IMR-90 (cell line): ENCODE results near the gene ZNF451. TPM values are rescaled to one million over a fixed set of nuclear protein-coding genes. Genes with fewer than 3 reads are reported as not detected.
A peak's percentile ranks its signal among the peaks of the same experiment; 100 is the strongest.

Experiments used
- ATAC-seq: fragments of 200-7000 bp; cut with Tn5 transposase; 2 replicates; pipeline ENCODE4 v1.9.1; 2020; ENCODE audit warnings: low read depth, mild to moderate bottlenecking, moderate library complexity
- BruUV-seq: library from RNA; stranded (reverse); fragments of 400-500 nt; replicated peaks from 2 replicates; lab custom pipeline; 2021; lab: Mats Ljungman, UMichigan
- CTCF ChIA-PET: fragments of 300-600 bp; formaldehyde crosslinking; extraction: SDS; loops from one replicate; lab custom pipeline; 2021; ENCODE audit warnings: antibody characterized with exemption; lab: Yijun Ruan, JAX
- POLR2A ChIA-PET: fragments of 300-600 bp; sonication (Branson Sonifier 250); formaldehyde crosslinking; loops from one replicate; lab custom pipeline; 2022; ENCODE audit warnings: antibody characterized with exemption; ENCODE audit not compliant: unreplicated experiment; lab: Charles Lee
- DNase-seq: peaks from one replicate; pipeline ENCODE4 v3.0.0; 2013
- H2AFZ ChIP-seq: replicated peaks from 2 replicates; pipeline ENCODE3; 2013; ENCODE audit warnings: low read length, mild to moderate bottlenecking; ENCODE audit not compliant: poor library complexity
- H2AK5ac ChIP-seq: 2 replicates; pipeline ENCODE4 v1.6.1; 2013; ENCODE audit warnings: low read depth, low read length, inconsistent platforms
- H2AK9ac ChIP-seq: replicated peaks from 2 replicates; pipeline ENCODE3; 2013; ENCODE audit warnings: mild to moderate bottlenecking, low read depth, low read length, moderate library complexity; ENCODE audit not compliant: poor library complexity
- H2BK120ac ChIP-seq: 2 replicates; pipeline ENCODE4 v1.6.1; 2013; ENCODE audit warnings: low read depth, low read length, inconsistent platforms
- H2BK15ac ChIP-seq: 3 replicates; pipeline ENCODE4 v1.6.1; 2013; ENCODE audit warnings: low read depth, low read length, inconsistent platforms
- H2BK20ac ChIP-seq: 2 replicates; pipeline ENCODE4 v1.6.1; 2013; ENCODE audit warnings: low read depth, mild to moderate bottlenecking, inconsistent platforms, low read length, moderate library complexity
- H2BK5ac ChIP-seq: 2 replicates; pipeline ENCODE4 v1.6.1; 2013; ENCODE audit warnings: mild to moderate bottlenecking, low read depth, low read length, inconsistent platforms; ENCODE audit not compliant: poor library complexity, severe bottlenecking
- H3K14ac ChIP-seq: replicated peaks from 2 replicates; pipeline ENCODE4 v1.6.1; 2013; ENCODE audit warnings: low read depth, low read length, inconsistent platforms
- H3K18ac ChIP-seq: 2 replicates; pipeline ENCODE4 v1.6.1; 2013; ENCODE audit warnings: low read depth, low read length, control low read depth
- H3K23ac ChIP-seq: 2 replicates; pipeline ENCODE4 v1.6.1; 2013; ENCODE audit warnings: low read depth, low read length, inconsistent platforms
- H3K27ac ChIP-seq: 2 replicates; pipeline ENCODE4 v1.5.1; 2013; ENCODE audit warnings: mild to moderate bottlenecking, control low read depth, low read length; ENCODE audit not compliant: insufficient read depth
- H3K27me3 ChIP-seq: 2 replicates; pipeline ENCODE4 v1.6.1; 2013; ENCODE audit warnings: low read length; ENCODE audit not compliant: control insufficient read depth, insufficient read depth
- H3K36me3 ChIP-seq: 2 replicates; pipeline ENCODE4 v1.6.1; 2013; ENCODE audit warnings: low read length, mixed read lengths; ENCODE audit not compliant: control insufficient read depth, insufficient read depth
- H3K4ac ChIP-seq: 2 replicates; pipeline ENCODE4 v1.6.1; 2013; ENCODE audit warnings: low read depth, low read length, inconsistent platforms
- H3K4me1 ChIP-seq: 2 replicates; pipeline ENCODE4 v1.6.1; 2013; ENCODE audit warnings: low read length, mixed read lengths; ENCODE audit not compliant: control insufficient read depth, insufficient read depth
- H3K4me2 ChIP-seq: 2 replicates; pipeline ENCODE4 v1.6.1; 2013; ENCODE audit warnings: low read depth, mild to moderate bottlenecking, control low read depth, low read length, moderate library complexity
- H3K4me3 ChIP-seq: 2 replicates; pipeline ENCODE4 v1.5.1; 2013; ENCODE audit warnings: low read depth, mild to moderate bottlenecking, control low read depth, low read length, moderate library complexity; ENCODE audit not compliant: insufficient read depth
- H3K56ac ChIP-seq: 2 replicates; pipeline ENCODE4 v1.6.1; 2013; ENCODE audit warnings: low read length, inconsistent platforms; ENCODE audit not compliant: insufficient read depth; ENCODE audit errors: extremely low read depth
- H3K79me1 ChIP-seq, 2 experiments: 2 replicates each; pipeline ENCODE4 v1.6.1; 2013; ENCODE audit warnings: low read length in 2 of 2, inconsistent platforms in 1 of 2, low read depth in 1 of 2
- H3K9ac ChIP-seq: 2 replicates; pipeline ENCODE4 v1.6.1; 2013; ENCODE audit warnings: low read depth, low read length, control low read depth
- H3K9me1 ChIP-seq: 2 replicates; pipeline ENCODE4 v1.6.1; 2013; ENCODE audit warnings: low read length, inconsistent platforms; ENCODE audit not compliant: insufficient read depth
- H3K9me3 ChIP-seq: 2 replicates; pipeline ENCODE4 v1.6.1; 2013; ENCODE audit warnings: low read length; ENCODE audit not compliant: control insufficient read depth, insufficient read depth
- H4K20me1 ChIP-seq: 2 replicates; pipeline ENCODE4 v1.6.1; 2013; ENCODE audit warnings: low read length, inconsistent platforms; ENCODE audit not compliant: insufficient read depth
- H4K5ac ChIP-seq: 2 replicates; pipeline ENCODE4 v1.6.1; 2013; ENCODE audit warnings: mild to moderate bottlenecking, low read depth, low read length, control low read depth
- H4K8ac ChIP-seq, 2 experiments: 2 replicates each; pipeline ENCODE4 v1.6.1; 2013; ENCODE audit warnings: low read depth in 2 of 2, low read length in 2 of 2, control low read depth in 1 of 2, inconsistent platforms in 1 of 2
- H4K91ac ChIP-seq: 2 replicates; pipeline ENCODE4 v1.6.1; 2013; ENCODE audit warnings: low read depth, low read length, inconsistent platforms; ENCODE audit not compliant: insufficient read depth
- BHLHE40 ChIP-seq: fragments of 150-350 bp; IDR thresholded peaks from 2 replicates; pipeline ENCODE4 v1.6.1; 2016; ENCODE audit warnings: mild to moderate bottlenecking, low read depth, low read length
- MAZ ChIP-seq: IDR thresholded peaks from 2 replicates; pipeline ENCODE4 v1.6.1; 2012; ENCODE audit warnings: low read depth, mild to moderate bottlenecking, low read length, improper control_type of control experiment, moderate library complexity, borderline replicate concordance
- POLR2A ChIP-seq: IDR thresholded peaks from 2 replicates; pipeline ENCODE4 v1.6.1; 2012; ENCODE audit warnings: mild to moderate bottlenecking, low read depth, low read length
- RAD21 ChIP-seq: IDR thresholded peaks from 2 replicates; pipeline ENCODE4 v1.6.1; 2012; ENCODE audit warnings: low read length, improper control_type of control experiment
- WGBS, 2 experiments: methylation state at CpG; one replicate each; pipeline versions ENCODE4 v1.1.5 to v1.1.7; 2013; ENCODE audit warnings: missing lambda C conversion rate in 2 of 2; ENCODE audit not compliant: insufficient read length in 1 of 2; ENCODE audit errors: extremely low coverage in 2 of 2; 5-methylcytosine and 5-hydroxymethylcytosine counted together
- dilution Hi-C: fragments of 300-500 bp; cut with HindIII; formaldehyde crosslinking; loops from one replicate; pipeline ENCODE4 v1.14.3; 2018; ENCODE audit warnings: low sequenced_read_pairs; ENCODE audit not compliant: unreplicated experiment
- in situ Hi-C: fragments of 300-500 bp; cut with MboI; formaldehyde crosslinking; loops from 3 replicates; pipeline ENCODE4 v1.14.3; 2019; ENCODE audit warnings: low sequenced_read_pairs, inconsistent platforms, mixed read lengths
- intact Hi-C: fragments of 100-400 bp; cut with micrococcal nuclease; formaldehyde crosslinking; loops from 2 replicates; pipeline ENCODE4 v1.10.0; 2022
- polyA plus RNA-seq, 3 experiments: library from polyadenylated mRNA; depleted of rRNA; stranded (reverse); fragments of >200 nt; gene quantifications; 2 replicates each; pipeline ENCODE4 v1.2.3, GENCODE V29; 2012; ENCODE audit warnings: low replicate concordance in 1 of 3
- total RNA-seq: library from RNA; depleted of rRNA; stranded (reverse); fragments of >200 nt; gene quantifications from 2 replicates; pipeline ENCODE4 v1.2.3, GENCODE V29; 2012

The ZNF451 gene
- total and polyA plus RNA-seq, 2 of the 4 experiments (the other 2 are of a cell fraction), result 10.0 to 48.6 TPM

DNA sequence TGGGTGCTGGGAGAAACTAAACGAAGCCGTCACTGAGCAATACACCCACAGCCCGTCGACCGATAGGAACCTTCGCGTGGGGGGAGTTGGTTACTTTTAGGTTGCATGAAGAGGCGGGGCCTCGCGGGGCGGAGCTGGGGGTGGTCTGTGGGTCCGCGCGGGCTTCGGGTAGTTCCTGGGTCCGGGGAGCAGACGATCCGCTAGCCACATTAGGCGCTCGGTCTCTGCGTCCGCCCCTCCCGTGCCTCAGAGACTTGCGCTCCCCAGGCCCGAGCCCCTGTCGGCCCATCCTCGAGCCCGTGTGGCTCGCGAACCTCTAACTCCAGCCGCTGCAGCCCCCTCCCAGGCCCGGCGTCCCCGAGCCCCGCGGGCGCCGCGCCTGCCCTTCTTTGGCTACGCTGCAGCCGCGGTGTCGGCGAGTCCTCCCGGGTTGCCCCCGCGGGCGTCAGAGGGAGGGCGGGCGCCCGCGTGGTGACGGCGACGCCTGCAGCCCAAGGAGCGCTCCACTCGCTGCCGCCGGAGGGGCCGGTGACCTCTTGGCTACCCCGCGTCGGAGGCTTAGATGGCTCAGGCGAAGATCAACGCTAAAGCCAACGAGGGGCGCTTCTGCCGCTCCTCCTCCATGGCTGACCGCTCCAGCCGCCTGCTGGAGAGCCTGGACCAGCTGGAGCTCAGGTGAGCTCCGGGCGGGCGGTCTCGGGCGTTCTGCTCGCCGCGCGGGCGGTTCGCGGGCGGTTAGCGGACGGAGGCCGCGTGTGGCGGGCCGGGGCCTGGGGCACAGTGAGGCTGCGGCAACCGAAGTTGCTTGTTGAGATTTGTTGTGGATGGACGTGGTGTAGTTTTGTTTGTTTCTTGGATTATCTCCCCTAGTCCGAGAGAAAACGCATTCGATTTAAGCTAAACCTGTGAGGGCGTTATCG lies 82.4 kb downstream of the ZNF451 start, which contains the start of gene BAG2:
Gene BAG2, plus strand, starts transcription at position 191 of the 920 bp plus-strand sequence. Its CDS starts 372 bp downstream, at position 563.
- Histone ChIP-seq H4K20me1 (peaks cover 16% of the 10 kb centered on the region), H3K4ac (peak within 1 kb of the TSS; percentile 86), H2AK9ac (peak within 1 kb of the TSS; percentile 95), H4K91ac (peak within 1 kb of the TSS; percentile 81), H3K79me1 (peaks cover 0 to 28% of the 10 kb centered on the region in 2 experiments; a peak in 3 of 4 replicates), H2BK20ac (peak within 1 kb of the TSS; percentile 50), H4K8ac (peak within 1 kb of the TSS; percentile 63 to 97), H3K27me3 (no peaks in the 10 kb centered on the region), H3K56ac (peak within 1 kb of the TSS; percentile 96), H3K27ac (peak within 1 kb of the TSS; percentile 98), H2AK5ac (peak within 1 kb of the TSS; percentile 92), H4K5ac (peak within 1 kb of the TSS; percentile 79), H3K23ac (peak within 1 kb of the TSS; percentile 98), H3K4me2 (peak within 1 kb of the TSS; percentile 94), H3K9ac (peak within 1 kb of the TSS; percentile 97), H3K9me3 (no peaks in the 10 kb centered on the region), H3K9me1 (peaks cover 5% of the 10 kb centered on the region), H2BK5ac (peak within 1 kb of the TSS; percentile 94), H2BK15ac (peak within 1 kb of the TSS; percentile 69; the same call in 2 of the 3 replicates), H3K14ac (peak within 1 kb of the TSS; percentile 94), H3K36me3 (peaks cover 13% of the 10 kb centered on the region), H3K18ac (peak within 1 kb of the TSS; percentile 95), H3K4me3 (peak within 1 kb of the TSS; percentile 97), H2AFZ (peak within 1 kb of the TSS; percentile 93), H3K4me1 (peaks cover 9% of the 10 kb centered on the region), H2BK120ac (peak within 1 kb of the TSS; percentile 69)
- intact Hi-C loops, result loop anchor here (1.0 to 5.0 kb wide), 5 partner anchors 80 to 270 kb away; partner anchors contain the start of genes BEND6, KIAA1586 and PRIM2
- dilution Hi-C loops, result no loop called here
- no TSS peak for BruUV-seq
- in situ Hi-C loops, result no loop called here
- ChIA-PET CTCF (no interaction called here), POLR2A (interaction anchor here (1.3 kb wide), 1 partner anchor 10 kb away, joined by 5 read pairs; no protein-coding TSS in a partner anchor)
- TF ChIP-seq MAZ, result peak; percentile 61; the same call in 1 of the 2 replicates
- no peak for TF ChIP-seq RAD21
- TF ChIP-seq POLR2A, result peak; percentile 85
- peak; percentile 90 for TF ChIP-seq BHLHE40
- DNase-seq (peak; percentile 90), ATAC-seq (peak; percentile 89)
- 0% methylated on average over 54 of the region's 97 CpGs; no CpG with 5 or more reads in 1 of the 2 experiments for WGBS, 2 experiments
